Endothelial cell of hepatic sinusoid (primary cell): ENCODE data around the gene CACNG1.
"Not testable (repeated sequence)": the region's sequence is repeated elsewhere in the genome, so short reads cannot be mapped to it uniquely, and the experiment has no call there.

Experiments
- in situ Hi-C: cut with HindIII; loops from 2 replicates; pipeline ENCODE4 v1.10.0; 2017; ENCODE audit warnings: low sequenced_read_pairs

The CACNG1 gene

GRCh38 chr17:67025216-67025792 lies 19.1 kb upstream of the CACNG1 start:
- in situ Hi-C loops = no loop called here

GRCh38 chr17:67026341-67026740 lies 18.0 kb upstream of the CACNG1 start:
- in situ Hi-C loops = no loop called here

GRCh38 chr17:67027031-67027628 lies 17.2 kb upstream of the CACNG1 start:
- in situ Hi-C loops = no loop called here

- in situ Hi-C loops = no loop called here
Measured at GRCh38 chr17:67030641-67031040, 13.7 kb upstream of the CACNG1 start.

GRCh38 chr17:67032382-67032781 lies 12.0 kb upstream of the CACNG1 start:
- in situ Hi-C loops = no loop called here

- in situ Hi-C loops = no loop called here
Measured at GRCh38 chr17:67032985-67033384, 11.4 kb upstream of the CACNG1 start.

GRCh38 chr17:67033613-67034012 lies 10.7 kb upstream of the CACNG1 start:
- in situ Hi-C loops = no loop called here

GRCh38 chr17:67035131-67036083 lies 8.9 kb upstream of the CACNG1 start:
- in situ Hi-C loops = no loop called here

- in situ Hi-C loops = no loop called here
Measured at GRCh38 chr17:67038861-67039365, 5.4 kb upstream of the CACNG1 start.

- in situ Hi-C loops = no loop called here
Measured at GRCh38 chr17:67040652-67041051, 3.7 kb upstream of the CACNG1 start.

GRCh38 chr17:67041119-67041518 lies 3.2 kb upstream of the CACNG1 start:
- in situ Hi-C loops = not testable (repeated sequence)

- in situ Hi-C loops = no loop called here
Measured at GRCh38 chr17:67041531-67041930, 2.8 kb upstream of the CACNG1 start.

- in situ Hi-C loops = no loop called here
Measured at GRCh38 chr17:67041941-67042899, 2.1 kb upstream of the CACNG1 start.

GRCh38 chr17:67043283-67043682 lies 1.1 kb upstream of the CACNG1 start:
- in situ Hi-C loops = no loop called here

GRCh38 chr17:67044940-67045339 lies 586 bp downstream of the CACNG1 start:
- in situ Hi-C loops = no loop called here

GRCh38 chr17:67046398-67046797 lies 2.0 kb downstream of the CACNG1 start:
- in situ Hi-C loops = no loop called here

GRCh38 chr17:67047382-67047781 lies 3.0 kb downstream of the CACNG1 start:
- in situ Hi-C loops = no loop called here

- in situ Hi-C loops = no loop called here
Measured at GRCh38 chr17:67049025-67049739, 4.8 kb downstream of the CACNG1 start.

GRCh38 chr17:67050066-67050465 lies 5.7 kb downstream of the CACNG1 start:
- in situ Hi-C loops = no loop called here
